ENCODE results near the gene PAOX.

Gene PAOX

DNA sequence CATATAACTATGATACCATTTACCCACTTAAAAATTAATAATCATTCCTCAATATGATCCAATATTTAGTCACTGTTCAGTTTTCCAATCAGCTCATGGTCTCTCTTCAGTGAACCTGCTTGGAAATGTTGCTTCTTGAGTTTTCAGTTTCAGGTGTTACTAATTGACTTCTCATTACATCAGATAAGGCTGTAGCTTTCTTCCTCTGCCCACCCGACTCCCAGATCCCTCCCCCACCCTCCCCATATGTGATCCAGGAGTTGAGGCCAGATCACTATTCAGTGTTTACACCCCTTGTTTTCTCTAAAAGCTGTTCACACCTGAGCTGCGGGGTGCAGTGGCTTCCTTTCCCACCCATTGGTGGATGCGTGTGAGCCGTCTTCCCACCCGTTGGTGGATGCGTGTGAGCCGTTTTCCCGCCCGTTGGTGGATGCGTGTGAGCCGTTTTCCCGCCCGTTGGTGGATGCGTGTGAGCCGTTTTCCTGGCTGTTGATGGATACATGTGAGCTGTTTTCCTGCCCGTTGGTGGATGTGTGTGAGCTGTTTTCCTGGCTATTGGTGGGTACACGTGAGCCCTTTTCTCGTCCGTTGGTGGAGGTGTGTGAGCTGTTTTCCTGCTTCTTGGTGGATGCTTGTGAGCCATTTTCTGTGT lies 11.7 kb downstream of the PAOX start:
- Histone ChIP-seq H3K79me2 (ENCODE audit: low read length) (peaks cover 15% of the 10 kb centered on the region), H3K36me3 (replicated peaks; ENCODE audit: low read depth, low read length) (peaks cover 3% of the 10 kb centered on the region), H3K9ac (ENCODE audit: low read length) (no peak overlapping the region), H3K4me3 (ENCODE audit: low read length) (peak overlapping the region; percentile 80; the same call in 1 of the 2 replicates), H3K9me3 (ENCODE audit: insufficient read depth, low read length) (no peaks in the 10 kb centered on the region), H2AFZ (ENCODE audit: low read depth, low read length) (no peak overlapping the region), H3K27me3 (ENCODE audit: low read depth, low read length) (no peaks in the 10 kb centered on the region), H3K4me1 (ENCODE audit: low read length) (peaks cover 49% of the 10 kb centered on the region), H3K4me2 (ENCODE audit: low read length) (peak overlapping the region; percentile 99), H4K20me1 (ENCODE audit: insufficient read depth, low read length) (no peaks in the 10 kb centered on the region), H3K27ac (ENCODE audit: low read length) (peak overlapping the region; percentile 98)
- TF ChIP-seq EZH2phosphoT487 (IDR thresholded peaks at IDR 0.05; ENCODE audit: low read depth) = no peak
- TF ChIP-seq, protein P1, sequence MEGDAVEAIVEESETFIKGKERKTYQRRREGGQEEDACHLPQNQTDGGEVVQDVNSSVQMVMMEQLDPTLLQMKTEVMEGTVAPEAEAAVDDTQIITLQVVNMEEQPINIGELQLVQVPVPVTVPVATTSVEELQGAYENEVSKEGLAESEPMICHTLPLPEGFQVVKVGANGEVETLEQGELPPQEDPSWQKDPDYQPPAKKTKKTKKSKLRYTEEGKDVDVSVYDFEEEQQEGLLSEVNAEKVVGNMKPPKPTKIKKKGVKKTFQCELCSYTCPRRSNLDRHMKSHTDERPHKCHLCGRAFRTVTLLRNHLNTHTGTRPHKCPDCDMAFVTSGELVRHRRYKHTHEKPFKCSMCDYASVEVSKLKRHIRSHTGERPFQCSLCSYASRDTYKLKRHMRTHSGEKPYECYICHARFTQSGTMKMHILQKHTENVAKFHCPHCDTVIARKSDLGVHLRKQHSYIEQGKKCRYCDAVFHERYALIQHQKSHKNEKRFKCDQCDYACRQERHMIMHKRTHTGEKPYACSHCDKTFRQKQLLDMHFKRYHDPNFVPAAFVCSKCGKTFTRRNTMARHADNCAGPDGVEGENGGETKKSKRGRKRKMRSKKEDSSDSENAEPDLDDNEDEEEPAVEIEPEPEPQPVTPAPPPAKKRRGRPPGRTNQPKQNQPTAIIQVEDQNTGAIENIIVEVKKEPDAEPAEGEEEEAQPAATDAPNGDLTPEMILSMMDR (IDR thresholded peaks at IDR 0.05; ENCODE audit: low read depth, low read length) = no peak

DNA sequence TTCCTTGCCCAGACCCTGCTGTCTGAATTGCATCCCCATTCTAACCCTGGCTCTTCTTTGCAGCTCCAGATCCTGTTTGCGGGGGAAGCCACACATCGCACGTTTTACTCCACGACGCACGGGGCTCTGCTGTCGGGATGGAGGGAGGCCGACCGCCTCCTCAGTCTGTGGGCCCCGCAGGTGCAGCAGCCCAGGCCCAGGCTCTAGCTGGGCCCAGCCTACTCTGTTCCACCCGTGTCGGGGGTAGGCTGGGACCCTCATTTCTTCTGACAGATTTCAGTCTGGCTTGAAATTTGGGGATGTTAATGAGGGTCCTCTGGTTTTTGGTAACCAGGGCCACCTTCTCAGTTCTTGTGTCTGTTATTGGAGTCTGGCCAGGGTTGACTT lies 12.2 kb downstream of the PAOX start:
- peaks cover 7% of the 10 kb centered on the region for H3K36me3 ChIP-seq (replicated peaks; ENCODE audit: low read depth, low read length)
- H3K9ac ChIP-seq (ENCODE audit: low read length) = no peak overlapping the region
- no peaks in the 10 kb centered on the region for H3K27me3 ChIP-seq (ENCODE audit: low read depth, low read length)
- TF ChIP-seq, protein P1 (IDR thresholded peaks at IDR 0.05; ENCODE audit: low read depth, low read length) = no peak
- no peak for TF ChIP-seq EZH2phosphoT487 (IDR thresholded peaks at IDR 0.05; ENCODE audit: low read depth)
- no peaks in the 10 kb centered on the region for H4K20me1 ChIP-seq (ENCODE audit: insufficient read depth, low read length)
- H3K4me1 ChIP-seq (ENCODE audit: low read length) = peaks cover 49% of the 10 kb centered on the region
- H3K9me3 ChIP-seq (ENCODE audit: insufficient read depth, low read length) = no peaks in the 10 kb centered on the region
- H3K27ac ChIP-seq (ENCODE audit: low read length) = no peak overlapping the region
- H3K79me2 ChIP-seq (ENCODE audit: low read length) = peaks cover 20% of the 10 kb centered on the region
- H2AFZ ChIP-seq (ENCODE audit: low read depth, low read length) = no peak overlapping the region
- no peak overlapping the region; the same call in 1 of the 2 replicates for H3K4me2 ChIP-seq (ENCODE audit: low read length)
- H3K4me3 ChIP-seq (ENCODE audit: low read length) = no peak overlapping the region

DNA sequence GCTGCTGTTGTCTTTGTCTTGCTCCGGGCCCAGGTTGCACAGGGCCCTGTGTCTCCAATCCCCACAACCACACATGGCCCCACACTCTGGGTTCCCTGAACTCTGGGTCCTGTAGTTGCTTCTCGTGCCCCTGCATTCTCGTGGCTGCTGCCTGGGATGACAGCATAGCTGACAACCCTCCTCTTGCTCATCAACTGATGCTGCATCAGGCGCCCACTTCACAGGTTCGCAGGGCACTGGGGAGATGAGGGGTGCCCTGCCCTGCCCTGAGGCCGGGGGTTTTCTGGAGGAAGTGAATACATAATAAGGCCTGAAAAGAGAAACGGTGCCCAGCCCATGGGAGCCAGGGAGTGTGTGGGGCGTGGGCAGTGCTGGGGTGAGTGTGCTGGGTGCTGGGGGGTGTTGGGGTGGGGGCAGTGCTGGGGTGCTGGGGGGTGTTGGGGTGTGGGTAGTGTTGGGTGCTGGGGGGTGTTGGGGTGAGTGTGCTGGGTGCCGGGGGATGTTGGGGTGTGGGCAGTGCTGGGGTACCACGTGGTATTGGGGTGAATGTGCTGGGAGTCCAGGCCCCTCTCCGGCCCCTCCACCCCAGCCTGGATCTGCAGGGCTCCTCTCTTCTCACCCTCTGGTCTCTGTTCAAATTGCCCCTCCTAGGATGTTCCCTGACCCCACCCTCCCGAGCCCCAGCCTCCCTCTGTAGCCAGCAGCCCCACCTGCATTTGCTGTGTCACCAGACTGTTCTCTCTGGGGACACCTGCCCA lies 12.9 kb downstream of the PAOX start:
- peaks cover 8% of the 10 kb centered on the region for H3K36me3 ChIP-seq (replicated peaks; ENCODE audit: low read depth, low read length)
- TF ChIP-seq, protein P1 (IDR thresholded peaks at IDR 0.05; ENCODE audit: low read depth, low read length) = no peak
- no peak for TF ChIP-seq EZH2phosphoT487 (IDR thresholded peaks at IDR 0.05; ENCODE audit: low read depth)
- no peak overlapping the region for H3K4me3 ChIP-seq (ENCODE audit: low read length)
- no peaks in the 10 kb centered on the region for H3K27me3 ChIP-seq (ENCODE audit: low read depth, low read length)
- H4K20me1 ChIP-seq (ENCODE audit: insufficient read depth, low read length) = no peaks in the 10 kb centered on the region
- peak overlapping the region; percentile 35 for H3K4me2 ChIP-seq (ENCODE audit: low read length)
- no peak overlapping the region for H3K27ac ChIP-seq (ENCODE audit: low read length)
- no peak overlapping the region for H3K9ac ChIP-seq (ENCODE audit: low read length)
- no peaks in the 10 kb centered on the region for H3K9me3 ChIP-seq (ENCODE audit: insufficient read depth, low read length)
- peaks cover 49% of the 10 kb centered on the region for H3K4me1 ChIP-seq (ENCODE audit: low read length)
- peaks cover 22% of the 10 kb centered on the region for H3K79me2 ChIP-seq (ENCODE audit: low read length)
- no peak overlapping the region for H2AFZ ChIP-seq (ENCODE audit: low read depth, low read length)

DNA sequence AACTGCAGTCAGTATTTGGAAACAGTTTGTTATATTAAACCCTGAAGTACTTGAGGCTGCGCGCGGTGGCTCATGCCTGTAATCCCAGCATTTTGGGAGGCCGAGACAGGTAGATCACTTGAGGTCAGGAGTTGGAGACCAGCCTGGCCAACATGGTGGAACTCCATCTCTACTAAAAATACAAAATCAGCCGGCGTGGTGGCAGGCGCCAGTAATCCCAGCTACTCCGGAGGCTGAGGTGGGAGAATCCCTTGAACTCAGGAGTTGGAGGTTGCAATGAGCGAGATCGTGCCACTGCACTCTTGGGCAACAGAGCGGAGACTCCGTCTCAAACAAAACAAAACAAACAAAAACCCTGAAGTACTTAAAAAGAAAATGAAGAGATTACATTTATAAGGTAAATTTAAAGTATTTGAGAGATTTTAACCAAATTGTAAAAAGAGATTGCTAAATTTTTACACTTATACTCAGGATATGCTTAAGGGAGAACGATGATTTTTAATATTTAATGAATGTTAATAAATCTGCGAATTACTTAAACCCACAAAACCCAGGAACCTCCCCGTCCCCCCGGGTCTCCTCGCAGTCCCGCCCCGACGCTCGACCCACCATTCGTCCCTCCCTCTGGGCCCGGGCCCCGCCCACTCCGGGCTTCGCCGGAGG lies 14.5 kb downstream of the PAOX start:
- Histone ChIP-seq H3K9me3 (ENCODE audit: insufficient read depth, low read length) (no peaks in the 10 kb centered on the region), H2AFZ (ENCODE audit: low read depth, low read length) (no peak overlapping the region; the same call in 1 of the 2 replicates), H3K4me2 (ENCODE audit: low read length) (peak overlapping the region; percentile 59), H3K4me3 (ENCODE audit: low read length) (peak overlapping the region; percentile 98), H3K9ac (ENCODE audit: low read length) (peak overlapping the region; percentile 42), H3K79me2 (ENCODE audit: low read length) (peaks cover 22% of the 10 kb centered on the region), H3K36me3 (replicated peaks; ENCODE audit: low read depth, low read length) (peaks cover 8% of the 10 kb centered on the region), H3K4me1 (ENCODE audit: low read length) (peaks cover 44% of the 10 kb centered on the region), H3K27ac (ENCODE audit: low read length) (no peak overlapping the region), H3K27me3 (ENCODE audit: low read depth, low read length) (no peaks in the 10 kb centered on the region), H4K20me1 (ENCODE audit: insufficient read depth, low read length) (no peaks in the 10 kb centered on the region)
- no peak for TF ChIP-seq EZH2phosphoT487 (IDR thresholded peaks at IDR 0.05; ENCODE audit: low read depth)
- TF ChIP-seq, protein P1 (IDR thresholded peaks at IDR 0.05; ENCODE audit: low read depth, low read length) = no peak

All from OCI-LY3 (cell line).